GOT3 (cell line): ENCODE data around the gene VPS72.

Experiments used
- DNase-seq: peaks from one replicate; lab custom pipeline; 2025; ENCODE audit warnings: mixed read lengths; lab: John Stamatoyannopoulos, UW

The VPS72 gene

DNA sequence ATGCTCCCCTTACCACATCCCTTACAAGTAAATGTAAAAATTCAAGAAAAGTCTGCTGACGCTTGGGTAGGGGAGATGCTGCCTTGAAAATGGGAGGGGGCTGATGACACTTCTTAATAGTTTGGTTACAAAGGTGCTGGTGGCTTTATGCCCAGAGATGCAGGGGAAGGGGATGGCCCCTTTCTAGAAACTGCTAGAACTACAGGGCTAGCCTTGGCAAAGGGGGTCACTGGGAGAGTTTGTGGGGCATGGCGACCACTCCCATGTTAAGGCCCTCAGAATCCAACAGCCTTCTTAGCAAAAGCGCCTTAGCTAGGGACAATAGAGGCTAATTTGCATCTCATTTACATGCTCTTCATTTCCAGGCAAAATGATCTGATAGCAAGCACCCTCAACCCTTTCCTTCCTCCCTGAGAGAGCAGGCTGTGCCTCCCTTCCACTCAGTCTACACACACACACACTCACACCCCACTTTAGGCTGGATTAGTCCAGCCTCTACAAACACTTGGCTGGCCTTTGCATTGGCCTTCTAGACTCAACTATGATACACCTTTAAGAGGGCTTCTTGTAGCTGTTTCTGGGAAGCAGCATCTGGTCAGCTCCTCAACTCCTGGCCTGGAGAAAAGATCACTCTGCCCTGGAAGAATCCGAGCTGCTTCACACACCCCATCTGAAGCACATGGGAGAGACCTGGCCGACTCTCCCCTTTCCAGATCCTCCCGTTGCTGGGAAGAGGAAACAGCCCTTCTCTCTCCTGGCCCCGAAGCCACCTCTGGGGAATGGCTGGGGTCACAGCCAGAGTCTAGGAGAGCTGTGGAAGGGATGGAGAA is 45.3 kb downstream of the VPS72 start:
- no peak for DNase-seq

DNA sequence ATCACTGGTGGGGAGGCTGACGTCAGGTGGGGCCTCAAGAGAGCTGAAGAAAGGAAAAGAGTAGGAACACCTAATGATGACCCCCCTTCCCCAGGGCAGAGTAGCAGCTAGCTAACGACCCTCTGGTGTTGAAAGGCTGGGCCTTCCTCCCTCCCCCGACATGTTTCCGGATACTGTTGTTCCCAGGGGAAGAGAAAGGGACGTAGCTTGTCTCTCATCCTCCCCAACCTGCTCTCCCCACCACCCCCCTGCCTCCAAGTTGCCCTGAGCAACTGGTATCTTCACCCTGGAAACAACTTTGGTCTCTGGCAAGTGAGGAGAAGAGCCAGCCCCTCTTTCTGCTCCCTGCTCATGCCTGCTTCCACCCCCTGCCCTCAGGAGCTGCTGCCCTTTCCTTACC is 46.0 kb downstream of the VPS72 start:
- DNase-seq: no peak

DNA sequence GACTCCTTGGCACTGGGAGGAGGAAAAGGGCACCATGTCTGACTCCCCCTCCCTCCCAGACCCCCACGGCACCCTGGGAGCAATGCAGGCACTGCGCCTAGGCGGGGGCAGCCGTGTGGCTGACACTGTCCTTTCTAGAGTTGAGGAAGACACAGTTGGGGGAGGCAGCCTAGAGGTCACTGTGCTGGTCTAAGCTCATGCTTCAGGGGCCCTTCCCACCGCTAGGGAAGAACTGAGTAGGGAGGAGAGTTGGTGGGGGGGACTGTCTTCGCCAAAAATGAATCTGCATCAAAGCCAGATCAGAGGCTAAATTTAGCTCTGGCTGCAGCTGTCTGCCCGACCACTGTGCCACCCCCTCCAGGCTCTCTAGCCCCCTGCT is 47.0 kb downstream of the VPS72 start:
- no peak for DNase-seq

DNA sequence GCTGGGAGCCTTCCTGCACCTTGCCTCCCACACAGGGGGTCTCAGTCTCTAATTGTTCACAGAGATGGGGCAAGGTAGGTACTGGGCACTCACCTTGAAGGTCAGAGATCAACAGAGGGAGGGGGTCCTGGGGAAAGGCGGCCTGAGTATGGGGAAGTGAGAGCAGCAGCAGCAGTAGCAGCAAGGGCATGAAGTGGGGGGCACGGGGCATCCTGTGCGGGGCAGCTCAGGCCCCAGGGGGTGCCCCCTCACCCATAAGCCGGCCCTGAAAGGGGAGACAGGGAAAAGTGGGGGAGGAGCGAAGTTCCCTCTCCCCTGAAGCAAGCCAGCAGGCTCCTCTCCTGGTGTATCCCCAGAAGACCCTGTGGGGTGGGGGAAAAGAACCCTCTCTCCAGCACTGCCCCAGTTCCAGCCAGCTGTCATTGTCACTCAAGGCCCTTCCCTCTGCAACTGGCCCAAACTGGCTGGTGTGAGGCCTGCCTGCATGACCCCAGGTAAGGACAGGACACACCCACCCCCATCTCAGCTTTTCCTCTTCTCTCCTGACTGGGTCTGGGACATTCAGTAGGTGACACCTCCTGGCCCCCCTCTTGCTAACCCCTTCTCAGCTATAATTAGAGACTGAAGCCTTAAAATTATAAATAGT is 47.5 kb downstream of the VPS72 start:
- DNase-seq: no peak

DNA sequence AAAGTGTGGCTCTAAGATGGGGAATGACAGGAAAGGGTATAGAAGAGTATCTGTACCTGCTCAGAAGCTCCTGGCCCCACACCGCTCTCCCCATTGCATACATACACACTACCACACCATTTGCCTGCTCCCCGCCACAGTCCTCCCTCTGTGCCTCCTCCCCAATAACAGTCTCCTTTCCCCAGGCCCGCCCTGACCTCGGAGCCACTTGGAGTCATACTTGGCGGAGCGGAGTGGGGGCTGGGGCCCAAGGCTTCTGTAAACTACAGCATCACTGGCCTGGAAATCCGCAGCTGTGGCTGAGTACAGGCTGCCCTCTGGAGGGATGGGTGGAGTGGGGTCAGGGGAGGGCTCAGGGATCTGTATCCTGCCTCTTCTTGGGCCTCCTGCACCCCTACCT is 52.2 kb downstream of the VPS72 start:
- DNase-seq: no peak

DNA sequence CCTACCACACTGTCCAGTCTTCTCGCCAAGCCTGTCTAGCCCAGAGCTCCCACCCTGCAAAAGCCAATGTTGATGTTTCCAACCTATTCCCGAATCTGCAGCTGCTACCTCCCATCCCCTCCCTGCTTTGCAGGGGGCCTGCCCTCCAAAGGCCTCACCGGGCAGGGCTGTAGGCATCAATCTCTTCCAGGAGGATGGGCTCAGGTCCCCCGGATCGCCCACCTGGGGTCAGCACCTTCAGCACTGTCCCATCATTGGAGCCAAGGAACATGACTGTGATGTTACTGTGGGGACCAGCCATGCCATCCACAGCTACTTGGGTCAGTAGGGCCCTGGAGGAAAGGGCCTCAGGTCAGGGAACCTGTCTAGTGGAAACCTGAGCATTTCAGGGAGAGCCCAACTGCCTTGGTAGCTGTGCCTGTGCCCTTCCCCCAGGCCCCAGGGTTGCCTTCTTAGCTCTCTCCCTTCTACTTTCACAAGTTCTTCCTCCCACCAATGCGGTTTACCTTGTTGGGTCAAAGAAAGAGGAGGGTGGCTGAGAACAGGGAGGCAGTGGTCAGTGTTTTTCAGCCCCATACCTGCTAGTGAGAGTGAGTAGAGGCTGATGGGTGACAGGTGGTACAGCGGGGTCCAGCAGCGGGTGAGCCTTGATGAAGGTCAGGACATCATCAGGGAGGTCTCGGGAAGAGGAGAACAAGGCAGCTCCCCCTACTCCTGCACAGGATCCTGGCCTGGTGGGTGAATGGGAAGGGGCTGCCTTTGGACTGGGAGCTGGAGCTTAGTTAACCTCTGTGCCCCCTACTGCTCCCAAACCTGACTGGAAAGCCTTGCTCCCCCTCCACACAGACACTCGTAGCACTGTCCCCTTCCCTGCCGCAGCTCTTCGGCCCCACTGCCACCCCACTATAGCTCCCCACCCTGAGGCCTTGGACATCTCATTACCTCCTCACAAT is 54.3 kb downstream of the VPS72 start:
- DNase-seq: no peak

DNA sequence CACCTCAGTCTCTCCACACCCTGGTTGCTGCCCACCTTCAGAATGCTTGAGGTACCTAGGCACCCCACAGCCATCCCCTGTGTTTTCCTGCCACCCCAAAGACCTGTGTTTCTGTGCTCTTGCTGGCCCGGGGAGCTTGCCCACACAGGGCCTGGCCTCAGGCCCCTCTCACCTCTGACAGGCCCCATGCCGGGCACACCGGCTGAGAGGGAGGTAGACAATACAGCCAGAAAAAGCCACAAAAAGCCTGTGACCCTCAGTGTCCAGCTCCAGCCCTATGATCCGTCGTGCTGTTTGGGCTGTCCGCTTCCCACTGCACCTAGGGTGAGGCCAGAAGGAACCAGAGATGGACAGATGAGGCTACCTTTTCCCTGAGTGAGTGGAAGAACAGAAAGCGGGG is 55.0 kb downstream of the VPS72 start:
- DNase-seq: no peak

DNA sequence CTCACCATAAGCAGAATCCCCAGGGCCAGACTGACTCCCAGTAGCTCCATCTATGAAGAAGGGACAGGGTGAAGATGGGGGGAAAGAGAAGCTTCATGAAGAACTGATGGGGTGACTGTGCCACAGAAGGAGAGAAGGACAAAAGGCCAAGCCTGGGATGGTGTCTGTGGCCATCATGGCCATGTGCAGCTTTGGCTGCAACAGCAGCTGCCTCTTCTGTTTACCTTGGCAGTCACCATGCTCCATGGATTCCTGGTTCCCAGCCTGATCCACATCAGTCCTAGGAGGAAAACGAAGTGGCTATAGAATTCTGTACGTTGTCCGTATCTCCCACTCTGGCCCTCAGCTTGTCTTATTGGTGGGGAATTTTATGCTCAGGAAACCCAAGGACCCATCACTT is 55.6 kb downstream of the VPS72 start:
- DNase-seq: no peak

DNA sequence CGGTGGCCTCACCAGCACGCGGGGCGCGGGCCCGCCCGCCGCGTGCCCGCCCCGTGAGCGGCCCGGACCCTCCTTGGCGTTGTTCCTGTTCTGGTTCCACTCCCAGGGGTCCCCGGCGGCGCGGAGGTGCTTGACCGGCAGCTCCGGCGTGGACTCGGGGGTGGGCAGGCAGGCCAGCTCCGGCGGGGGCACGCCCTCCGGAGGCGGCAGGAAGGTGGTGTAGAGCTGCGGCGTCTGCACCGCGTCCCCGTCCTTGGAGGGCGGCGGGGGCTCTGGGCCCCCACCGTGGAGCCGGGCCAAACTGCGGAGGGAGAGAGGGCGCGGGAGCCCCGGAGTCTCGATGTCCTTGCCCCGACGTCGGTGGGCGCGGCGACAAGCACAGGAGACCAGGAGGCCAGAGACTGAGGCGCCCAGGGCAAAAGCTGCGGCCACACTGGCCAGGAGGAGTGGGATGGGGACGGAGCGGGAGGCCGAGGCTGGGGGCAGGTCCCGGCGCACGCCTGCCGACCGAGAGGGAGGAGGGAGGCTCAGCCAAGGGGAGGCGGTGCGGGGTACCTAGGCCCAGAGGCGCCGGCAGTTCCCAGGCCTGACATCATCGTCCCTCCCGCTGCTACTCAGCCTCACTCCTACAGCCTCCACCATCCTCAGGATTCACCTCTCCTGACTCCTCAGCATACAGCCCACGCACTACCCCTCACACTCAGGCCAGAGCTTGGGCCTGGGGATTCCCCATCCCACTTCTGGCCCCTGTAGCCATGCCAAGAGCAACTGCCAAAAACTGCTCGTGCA is 56.8 kb downstream of the VPS72 start:
- no peak for DNase-seq

DNA sequence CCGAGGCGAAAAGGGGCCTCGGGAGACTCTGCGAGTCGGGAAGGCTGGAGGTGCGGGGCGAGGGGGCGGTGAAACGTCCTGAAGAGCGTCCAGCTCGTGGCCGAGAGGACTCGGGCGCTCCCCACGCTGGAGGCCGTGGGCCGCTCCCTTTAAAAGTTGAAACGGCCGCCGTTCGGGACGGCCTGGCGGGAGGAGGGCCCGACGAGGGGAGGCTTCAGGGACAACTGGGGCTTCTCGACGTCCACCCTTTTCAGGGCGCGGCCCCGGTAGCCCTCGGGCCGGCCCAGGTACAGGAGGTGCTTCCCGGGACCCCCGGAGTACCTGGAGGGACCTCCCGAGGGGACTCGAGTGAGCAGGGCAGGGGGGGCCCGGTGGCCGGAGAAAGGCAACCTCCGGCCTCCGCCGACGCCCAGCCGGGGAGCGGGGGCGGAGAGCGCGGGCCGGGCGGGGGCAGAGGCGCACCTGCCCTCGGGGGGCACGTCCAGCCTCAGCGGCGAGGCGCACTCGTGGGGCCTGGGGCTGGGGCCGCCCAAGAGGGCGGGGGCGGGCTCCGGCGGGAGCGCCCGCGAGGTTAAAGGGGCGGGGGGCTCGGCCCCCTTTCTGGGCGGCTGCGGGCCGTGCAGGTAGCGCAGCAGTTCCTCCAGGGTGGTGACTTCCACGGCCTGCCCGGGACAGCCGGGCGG is 57.5 kb downstream of the VPS72 start:
- DNase-seq: no peak

DNA sequence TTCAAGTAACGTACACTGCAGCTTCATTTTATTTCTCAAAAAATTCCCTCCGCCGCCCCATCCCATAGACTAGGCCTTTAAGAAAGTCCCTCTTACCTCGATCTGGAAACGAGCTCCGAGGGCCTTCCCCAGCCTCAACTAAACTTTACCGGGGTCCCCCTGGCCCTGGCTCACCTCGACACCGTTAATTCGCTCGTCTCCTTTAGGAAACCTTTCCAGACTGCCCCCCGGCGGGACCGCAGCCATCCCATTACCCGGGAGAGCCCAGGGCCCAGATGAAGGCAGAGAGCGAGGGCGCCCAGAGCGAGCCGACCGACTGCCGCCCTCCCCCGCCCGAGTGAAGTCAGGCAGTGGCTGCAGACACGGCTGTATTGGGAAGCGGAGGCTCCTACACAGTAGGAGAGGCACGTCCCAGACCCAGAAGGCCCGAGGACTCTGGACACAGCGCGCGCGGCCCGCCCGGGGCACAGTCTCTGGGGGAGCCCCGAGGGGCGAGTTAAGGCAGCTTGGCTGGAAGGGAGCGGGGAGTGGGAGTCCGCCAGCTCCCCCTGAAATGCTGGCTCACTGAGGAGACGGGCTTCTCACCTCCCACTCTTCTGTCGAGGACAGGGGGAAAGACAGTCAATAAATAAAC is 58.2 kb downstream of the VPS72 start:
- DNase-seq: no peak

DNA sequence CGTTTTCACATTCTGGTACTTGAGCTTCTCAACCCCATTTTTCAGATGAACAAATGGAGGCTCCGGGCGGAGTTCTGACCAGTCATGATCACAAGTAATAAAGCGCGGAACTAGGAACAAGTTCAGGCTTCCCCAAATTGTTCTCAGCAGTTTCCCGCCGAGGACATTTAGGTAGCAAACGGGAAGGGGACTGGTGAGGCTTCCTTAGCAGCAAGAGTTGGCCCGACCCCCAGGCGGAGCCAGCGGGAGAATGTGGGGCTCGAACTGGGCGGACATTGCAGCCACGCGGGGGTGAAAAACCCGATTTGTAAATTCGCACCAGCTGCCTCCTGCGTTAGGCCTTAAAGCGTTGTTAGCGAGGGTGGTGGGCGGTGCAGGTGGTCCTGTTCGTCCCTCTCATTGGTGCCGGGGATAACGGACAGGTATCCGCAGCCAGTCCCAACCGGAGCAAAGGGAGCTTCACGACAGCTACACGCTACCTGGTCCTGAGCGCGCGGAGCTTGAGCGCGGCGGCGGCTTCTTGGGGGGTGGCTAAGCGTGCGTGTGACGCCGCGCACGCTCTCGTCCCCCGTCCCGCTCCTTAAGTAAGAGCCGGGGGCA is 58.9 kb downstream of the VPS72 start:
- DNase-seq: peak; percentile 22

DNA sequence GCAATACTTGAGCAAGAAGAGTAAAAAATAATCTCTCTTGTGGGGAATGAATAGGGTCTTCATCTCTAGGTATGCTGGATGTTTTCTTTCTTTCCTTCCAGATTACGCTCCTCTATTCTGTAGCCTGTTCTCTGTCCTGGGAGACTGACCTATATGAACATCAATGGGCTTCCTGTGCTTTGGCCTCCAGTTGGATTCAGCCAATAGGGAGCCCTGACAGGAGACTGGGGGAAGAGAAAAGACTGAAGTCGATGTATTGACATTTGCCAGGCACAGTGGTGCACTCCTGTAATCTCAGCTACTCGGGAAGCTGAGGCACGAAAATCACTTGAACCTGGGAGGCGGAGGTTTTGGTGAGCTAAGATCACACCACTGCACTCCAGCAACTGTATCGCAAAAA is 61.2 kb downstream of the VPS72 start:
- no peak for DNase-seq
